Lower leg skin (tissue), 3 donors: ENCODE measurements around the gene KPNA1.

ENCODE experiments used
- CTCF ChIP-seq, 3 donors: fragments of 450-650 bp; IDR thresholded peaks; one replicate each; pipeline ENCODE4 v1.5.1; 2016; ENCODE audit warnings: antibody characterized with exemption in 3 of 3, mild to moderate bottlenecking in 3 of 3, moderate library complexity in 2 of 3
- POLR2A ChIP-seq, 2 donors: fragments of 450-650 bp; IDR thresholded peaks; one replicate each; pipeline ENCODE4 v1.6.1; 2016 to 2017; ENCODE audit warnings: antibody characterized with exemption in 2 of 2, mild to moderate bottlenecking in 1 of 2, moderate library complexity in 1 of 2

GRCh38 chr3:122476532-122476931 lies 38.2 kb downstream of the KPNA1 start:
- TF ChIP-seq CTCF (IDR thresholded peaks at IDR 0.05) (no peak), POLR2A (IDR thresholded peaks at IDR 0.05) (no peak)
